ENCODE results near the gene WFS1.

WFS1 gene

DNA sequence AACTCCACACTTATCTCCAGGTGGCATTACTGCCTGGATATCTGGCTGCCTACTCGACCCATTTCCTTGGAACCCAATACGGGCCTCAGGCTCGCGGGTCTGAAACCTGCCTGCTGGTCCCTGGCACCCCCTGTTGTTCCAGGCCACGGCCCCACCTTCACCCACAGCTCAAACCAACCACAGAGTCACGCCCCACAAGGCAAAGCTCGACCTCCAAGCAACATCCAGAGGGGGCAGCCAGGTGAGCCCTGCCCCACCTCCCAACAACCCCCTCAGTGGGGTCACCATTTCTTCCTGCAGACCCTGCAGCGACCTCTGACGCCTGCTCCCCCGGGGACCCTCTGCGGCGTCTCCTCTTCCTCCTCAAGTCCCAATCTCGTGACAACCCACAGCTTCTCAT, 76.2 kb downstream of the WFS1 start:
- TF ChIP-seq, protein P1, sequence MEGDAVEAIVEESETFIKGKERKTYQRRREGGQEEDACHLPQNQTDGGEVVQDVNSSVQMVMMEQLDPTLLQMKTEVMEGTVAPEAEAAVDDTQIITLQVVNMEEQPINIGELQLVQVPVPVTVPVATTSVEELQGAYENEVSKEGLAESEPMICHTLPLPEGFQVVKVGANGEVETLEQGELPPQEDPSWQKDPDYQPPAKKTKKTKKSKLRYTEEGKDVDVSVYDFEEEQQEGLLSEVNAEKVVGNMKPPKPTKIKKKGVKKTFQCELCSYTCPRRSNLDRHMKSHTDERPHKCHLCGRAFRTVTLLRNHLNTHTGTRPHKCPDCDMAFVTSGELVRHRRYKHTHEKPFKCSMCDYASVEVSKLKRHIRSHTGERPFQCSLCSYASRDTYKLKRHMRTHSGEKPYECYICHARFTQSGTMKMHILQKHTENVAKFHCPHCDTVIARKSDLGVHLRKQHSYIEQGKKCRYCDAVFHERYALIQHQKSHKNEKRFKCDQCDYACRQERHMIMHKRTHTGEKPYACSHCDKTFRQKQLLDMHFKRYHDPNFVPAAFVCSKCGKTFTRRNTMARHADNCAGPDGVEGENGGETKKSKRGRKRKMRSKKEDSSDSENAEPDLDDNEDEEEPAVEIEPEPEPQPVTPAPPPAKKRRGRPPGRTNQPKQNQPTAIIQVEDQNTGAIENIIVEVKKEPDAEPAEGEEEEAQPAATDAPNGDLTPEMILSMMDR (IDR thresholded peaks at IDR 0.05; ENCODE audit: insufficient read depth, low read depth, low read length, missing control alignments): no peak
- no peak overlapping the region for H3K4me3 ChIP-seq (ENCODE audit: low read depth, low read length)
- no peak for DNase-seq (ENCODE audit: low read depth)

DNA sequence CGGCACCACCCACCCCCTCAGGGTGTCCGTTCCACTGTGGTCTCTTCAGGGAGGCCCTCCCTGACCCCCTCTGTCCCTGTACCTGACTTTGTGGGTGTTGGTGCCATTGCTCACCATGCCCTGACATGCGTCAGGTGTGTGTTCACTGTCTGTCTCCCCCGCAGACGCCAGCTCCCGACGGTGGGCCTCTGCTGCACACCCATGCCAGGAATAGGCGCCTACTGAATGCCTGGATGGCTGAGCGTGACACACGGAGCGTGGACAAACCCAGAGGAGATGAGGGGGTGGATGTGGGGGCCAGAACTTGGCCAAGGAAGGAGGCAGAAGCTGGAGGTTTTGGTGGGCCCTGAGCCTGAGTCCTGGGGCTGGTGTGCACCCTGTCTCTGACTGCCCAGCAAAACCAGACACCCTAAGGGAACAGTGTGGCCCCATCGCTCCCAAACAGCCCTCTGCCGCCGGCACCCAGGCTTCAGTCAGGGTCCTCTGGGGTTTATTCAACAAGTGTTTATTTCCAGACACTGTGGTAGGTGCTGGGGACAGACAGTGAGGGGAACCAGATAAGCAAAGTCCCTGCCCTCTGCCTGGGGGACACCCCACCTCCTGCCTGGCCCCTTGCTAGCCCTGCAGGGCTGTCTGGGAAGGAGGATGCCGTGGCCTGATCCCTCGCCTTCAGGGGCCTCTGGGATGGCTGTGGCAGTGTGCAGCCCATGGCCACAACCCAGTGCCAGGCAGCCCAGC, 76.9 kb downstream of the WFS1 start:
- TF ChIP-seq, protein P1 (IDR thresholded peaks at IDR 0.05; ENCODE audit: insufficient read depth, low read depth, low read length, missing control alignments): no peak
- H3K4me3 ChIP-seq (ENCODE audit: low read depth, low read length): no peak overlapping the region
- no peak for DNase-seq (ENCODE audit: low read depth)

DNA sequence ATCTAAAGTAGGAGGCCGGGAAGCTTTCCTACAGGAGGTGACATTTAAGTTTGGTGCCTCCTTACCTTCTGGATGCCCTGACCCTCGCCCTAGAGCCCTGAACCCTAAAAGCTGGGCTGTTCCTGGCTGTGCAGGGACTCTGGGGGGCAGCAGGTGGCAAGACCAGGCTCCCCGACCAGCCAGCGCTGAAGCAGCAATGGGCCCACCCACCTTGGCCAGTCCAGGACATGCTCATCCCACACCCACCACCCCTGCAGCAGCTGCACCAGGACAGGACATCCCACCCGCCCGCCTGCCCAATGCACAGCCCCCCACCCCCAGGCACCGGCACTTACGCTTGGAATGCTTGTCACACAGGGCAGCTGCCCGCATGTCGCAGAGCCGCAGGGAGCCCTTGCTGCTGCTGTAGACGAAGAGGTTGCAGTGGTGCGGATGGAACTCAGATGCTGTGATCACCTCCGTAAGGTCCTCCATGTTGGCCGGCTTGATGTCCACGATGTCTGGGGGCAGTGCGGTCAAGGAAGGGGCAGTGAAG, 77.9 kb downstream of the WFS1 start:
- TF ChIP-seq, protein P1 (IDR thresholded peaks at IDR 0.05; ENCODE audit: insufficient read depth, low read depth, low read length, missing control alignments): no peak
- H3K4me3 ChIP-seq (ENCODE audit: low read depth, low read length): no peak overlapping the region
- no peak for DNase-seq (ENCODE audit: low read depth)

DNA sequence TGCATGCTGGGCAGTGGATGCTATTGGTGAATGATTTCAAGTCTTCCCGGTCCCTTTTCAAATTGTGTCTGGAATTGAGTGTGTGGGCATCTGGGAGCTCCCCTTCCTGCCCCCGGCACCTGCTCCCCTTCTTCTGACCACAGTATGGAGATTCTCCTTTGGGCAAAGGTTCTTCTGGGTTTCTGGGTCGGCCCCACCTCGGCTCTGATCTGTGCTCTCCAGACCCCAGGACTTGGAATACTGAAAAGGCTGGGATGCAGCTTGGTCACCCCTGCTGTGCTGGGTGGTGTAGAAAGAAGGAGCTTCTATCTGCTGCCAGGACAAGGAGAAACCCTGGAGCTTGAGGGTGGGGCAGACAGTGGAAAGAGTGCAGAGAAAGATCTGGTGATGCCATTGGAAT, 78.8 kb downstream of the WFS1 start:
- H3K4me3 ChIP-seq (ENCODE audit: low read depth, low read length): no peak overlapping the region
- TF ChIP-seq, protein P1 (IDR thresholded peaks at IDR 0.05; ENCODE audit: insufficient read depth, low read depth, low read length, missing control alignments): no peak
- no peak for DNase-seq (ENCODE audit: low read depth)

DNA sequence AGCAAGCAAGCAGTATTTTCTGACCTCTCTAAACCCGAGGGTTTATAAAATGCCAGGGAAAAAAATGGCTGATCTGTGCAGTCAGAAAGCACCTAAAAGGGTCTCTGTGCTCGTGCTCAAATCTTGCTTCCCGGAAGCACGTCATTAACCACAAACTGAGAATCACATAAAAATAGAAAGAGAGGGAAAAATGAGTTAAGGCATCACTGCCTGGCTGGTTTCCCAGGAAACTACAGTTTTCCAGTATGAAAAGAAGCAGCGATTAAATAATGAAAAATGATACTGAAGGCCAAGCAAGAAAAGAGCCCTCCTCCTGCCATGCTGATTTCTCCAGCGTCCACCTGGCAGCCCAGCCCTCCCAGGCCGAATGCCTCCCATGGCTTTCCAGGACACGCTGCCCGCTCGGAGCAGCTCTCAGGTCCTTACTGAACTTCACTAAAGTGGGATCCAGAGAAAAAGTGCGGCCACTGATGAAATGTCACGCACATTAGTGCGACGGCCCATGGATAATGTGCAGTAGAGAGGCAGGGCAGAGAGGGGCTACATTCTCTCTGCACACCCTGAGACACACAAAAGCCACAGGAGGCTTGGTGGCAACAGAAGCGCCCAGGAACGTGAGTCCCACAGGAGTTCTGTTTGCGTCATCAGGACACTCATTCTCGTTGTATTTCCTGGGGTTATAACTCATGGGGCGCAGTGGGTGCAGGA, 80.4 kb downstream of the WFS1 start:
- no peak overlapping the region for H3K4me3 ChIP-seq (ENCODE audit: low read depth, low read length)
- no peak for DNase-seq (ENCODE audit: low read depth)

DNA sequence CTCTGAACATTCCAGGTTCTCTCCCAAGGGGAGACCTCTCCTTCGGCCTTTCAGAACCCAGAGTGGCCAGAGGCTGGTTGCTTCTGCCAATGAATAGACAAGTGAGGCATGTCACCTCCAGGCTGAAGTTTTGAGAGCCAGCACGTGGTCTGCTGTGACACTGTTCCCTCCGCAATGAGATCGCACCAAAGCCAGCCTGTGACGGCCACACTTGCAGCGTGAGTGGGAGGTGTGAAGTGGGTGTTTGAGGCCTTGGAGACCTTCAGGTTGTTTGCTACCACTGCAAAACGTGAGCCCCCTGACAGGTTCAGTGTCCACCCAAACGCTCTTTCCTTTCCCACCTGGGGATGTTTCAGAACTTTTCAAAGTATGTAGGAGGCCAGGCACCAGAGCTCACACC, 81.0 kb downstream of the WFS1 start:
- H3K4me3 ChIP-seq (ENCODE audit: low read depth, low read length): no peak overlapping the region
- no peak for DNase-seq (ENCODE audit: low read depth)
- TF ChIP-seq, protein P1 (IDR thresholded peaks at IDR 0.05; ENCODE audit: insufficient read depth, low read depth, low read length, missing control alignments): no peak

More for the DNA sequence above, 80.4 kb downstream of the WFS1 start:
- TF ChIP-seq, protein P1 (IDR thresholded peaks at IDR 0.05; ENCODE audit: insufficient read depth, low read depth, low read length, missing control alignments): no peak
